ENCODE measurements around the gene DAAM1.

DNA sequence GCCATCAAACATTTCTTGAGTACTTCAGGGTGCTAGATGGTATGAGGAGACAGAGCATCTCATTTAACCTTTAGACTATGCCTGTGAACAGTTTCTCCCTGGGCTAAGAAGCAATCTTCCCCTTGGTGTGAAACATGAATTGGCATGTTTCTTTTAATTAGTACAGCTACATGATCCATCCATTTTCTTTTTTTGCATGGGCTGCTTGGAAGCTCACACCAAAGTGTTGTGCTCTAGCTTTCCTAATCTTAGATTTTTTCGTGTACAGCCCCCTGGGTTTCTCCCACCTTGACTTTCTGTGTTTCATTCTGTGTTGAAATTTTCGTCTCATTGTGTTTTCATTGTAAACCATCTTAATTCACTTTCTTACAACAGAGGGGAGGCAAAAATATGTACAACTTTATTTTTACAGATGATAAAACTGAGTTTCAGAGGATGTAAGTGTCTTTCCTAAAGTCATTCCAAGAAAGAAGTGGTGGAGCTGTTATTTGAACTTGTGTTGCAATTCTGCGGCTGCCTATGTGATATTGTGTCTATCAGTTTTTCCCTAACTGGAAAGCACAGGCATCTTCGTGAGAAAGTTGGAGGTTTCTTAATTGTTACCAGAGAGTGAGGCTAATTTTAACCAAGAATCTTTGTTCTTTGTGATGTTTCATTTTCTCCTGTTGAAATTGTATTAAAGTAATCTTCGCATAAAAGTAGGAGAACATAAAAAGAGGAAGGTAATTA lies 64.5 kb downstream of the DAAM1 start:
- TF ChIP-seq EZH2 (IDR thresholded peaks at IDR 0.05), result no peak
- no peak for TF ChIP-seq EZH2phosphoT487 (IDR thresholded peaks at IDR 0.05)
- TF ChIP-seq, protein P1, sequence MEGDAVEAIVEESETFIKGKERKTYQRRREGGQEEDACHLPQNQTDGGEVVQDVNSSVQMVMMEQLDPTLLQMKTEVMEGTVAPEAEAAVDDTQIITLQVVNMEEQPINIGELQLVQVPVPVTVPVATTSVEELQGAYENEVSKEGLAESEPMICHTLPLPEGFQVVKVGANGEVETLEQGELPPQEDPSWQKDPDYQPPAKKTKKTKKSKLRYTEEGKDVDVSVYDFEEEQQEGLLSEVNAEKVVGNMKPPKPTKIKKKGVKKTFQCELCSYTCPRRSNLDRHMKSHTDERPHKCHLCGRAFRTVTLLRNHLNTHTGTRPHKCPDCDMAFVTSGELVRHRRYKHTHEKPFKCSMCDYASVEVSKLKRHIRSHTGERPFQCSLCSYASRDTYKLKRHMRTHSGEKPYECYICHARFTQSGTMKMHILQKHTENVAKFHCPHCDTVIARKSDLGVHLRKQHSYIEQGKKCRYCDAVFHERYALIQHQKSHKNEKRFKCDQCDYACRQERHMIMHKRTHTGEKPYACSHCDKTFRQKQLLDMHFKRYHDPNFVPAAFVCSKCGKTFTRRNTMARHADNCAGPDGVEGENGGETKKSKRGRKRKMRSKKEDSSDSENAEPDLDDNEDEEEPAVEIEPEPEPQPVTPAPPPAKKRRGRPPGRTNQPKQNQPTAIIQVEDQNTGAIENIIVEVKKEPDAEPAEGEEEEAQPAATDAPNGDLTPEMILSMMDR (IDR thresholded peaks at IDR 0.05), result no peak
